GM19463 (cell line): Measurements from ENCODE around the gene PRXL2A.
A peak's percentile ranks its signal among the peaks of the same experiment; 100 is the strongest.

Experiments
- ATAC-seq: cut with Tn5 transposase; IDR thresholded peaks from one replicate; pipeline ENCODE4 v1.9.1; 2021; ENCODE audit warnings: mild to moderate bottlenecking, moderate library complexity; ENCODE audit not compliant: unreplicated experiment

The PRXL2A gene

DNA sequence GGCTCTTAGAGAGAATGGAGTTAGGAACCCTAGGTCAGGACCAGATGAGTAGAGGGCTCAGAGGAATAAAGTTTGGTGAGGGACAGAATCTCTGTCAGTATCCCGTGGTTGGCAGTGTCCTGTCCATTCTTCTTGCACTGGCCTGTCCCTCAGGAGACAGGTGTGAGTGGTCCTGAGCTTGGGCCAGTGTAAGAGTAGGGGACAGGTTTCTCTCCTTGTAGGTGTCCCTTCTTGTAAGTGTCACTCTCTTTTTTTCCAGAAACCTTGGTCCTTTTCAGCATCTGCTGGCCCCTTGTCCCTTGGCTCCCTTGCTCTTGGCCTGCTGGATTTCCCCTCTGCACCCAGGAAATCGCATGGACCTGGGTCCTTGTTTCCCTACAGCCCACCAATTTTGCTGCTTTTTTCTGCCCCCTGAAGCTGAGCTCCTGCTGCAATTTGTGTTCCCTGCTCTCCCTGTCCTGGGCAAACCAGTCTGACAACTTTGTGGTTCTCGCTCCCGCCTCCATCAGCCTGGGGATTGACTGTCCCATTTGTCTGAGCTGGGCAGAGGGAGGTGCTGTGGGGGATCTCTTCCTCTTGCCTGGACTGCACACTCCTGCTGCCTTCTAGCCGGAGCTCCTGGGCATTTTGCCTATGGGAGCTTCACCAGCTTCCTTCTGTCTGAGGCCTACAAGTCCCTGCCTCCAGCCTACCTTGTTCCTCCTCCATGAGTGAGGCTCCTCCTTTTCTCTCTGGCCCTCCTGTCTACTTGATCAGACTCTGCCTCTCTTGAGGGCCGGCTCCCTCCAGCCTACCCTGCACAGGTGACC, 52.3 kb downstream of the PRXL2A start:
- no peak for ATAC-seq

DNA sequence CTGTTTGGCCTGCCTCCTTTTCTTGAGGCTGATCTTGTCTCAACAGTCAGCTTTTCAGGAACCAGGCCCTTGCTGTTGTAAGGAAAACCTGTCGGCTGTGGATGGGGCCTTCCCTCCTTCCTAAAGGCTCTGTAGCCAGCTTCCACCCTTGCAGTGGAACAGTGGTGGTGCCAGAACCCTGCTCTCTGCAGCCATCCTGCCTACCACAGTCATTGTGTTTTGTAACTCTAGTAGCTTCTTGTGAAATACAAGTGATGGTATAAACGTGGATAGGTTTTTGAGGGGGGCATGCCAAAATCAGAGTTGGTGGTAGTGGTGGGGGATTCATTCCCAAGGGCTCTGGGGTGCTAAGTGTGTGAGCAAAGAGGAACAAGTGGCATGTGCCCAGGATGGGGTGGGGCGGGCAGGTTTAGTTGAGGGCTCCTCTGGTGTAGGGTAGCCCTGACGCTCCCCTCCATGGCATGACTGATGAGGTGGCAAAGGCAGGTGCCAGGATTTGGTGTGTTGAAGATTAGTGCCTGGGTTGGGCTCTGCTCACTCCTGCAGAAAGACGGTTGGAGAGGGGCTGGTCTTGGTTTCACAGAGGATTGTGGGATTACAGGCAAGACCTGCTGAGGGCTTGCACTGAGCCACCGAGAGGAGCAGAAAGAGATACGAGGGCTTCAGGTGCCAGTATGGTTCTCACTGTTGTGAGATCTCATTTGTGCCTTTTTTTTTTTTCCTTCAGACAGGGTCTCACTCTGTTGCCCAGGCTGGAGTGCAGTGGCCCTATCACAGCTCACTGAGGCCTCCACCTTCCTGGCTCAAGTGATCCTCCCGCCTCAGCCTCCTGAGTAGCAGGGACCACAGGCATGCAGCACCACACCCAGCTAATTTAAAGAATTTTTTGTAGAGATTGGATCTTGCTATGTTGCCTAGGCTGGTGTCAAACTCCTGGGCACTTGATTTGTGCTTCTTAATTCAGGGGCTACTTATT, 53.1 kb downstream of the PRXL2A start:
- ATAC-seq = no peak

DNA sequence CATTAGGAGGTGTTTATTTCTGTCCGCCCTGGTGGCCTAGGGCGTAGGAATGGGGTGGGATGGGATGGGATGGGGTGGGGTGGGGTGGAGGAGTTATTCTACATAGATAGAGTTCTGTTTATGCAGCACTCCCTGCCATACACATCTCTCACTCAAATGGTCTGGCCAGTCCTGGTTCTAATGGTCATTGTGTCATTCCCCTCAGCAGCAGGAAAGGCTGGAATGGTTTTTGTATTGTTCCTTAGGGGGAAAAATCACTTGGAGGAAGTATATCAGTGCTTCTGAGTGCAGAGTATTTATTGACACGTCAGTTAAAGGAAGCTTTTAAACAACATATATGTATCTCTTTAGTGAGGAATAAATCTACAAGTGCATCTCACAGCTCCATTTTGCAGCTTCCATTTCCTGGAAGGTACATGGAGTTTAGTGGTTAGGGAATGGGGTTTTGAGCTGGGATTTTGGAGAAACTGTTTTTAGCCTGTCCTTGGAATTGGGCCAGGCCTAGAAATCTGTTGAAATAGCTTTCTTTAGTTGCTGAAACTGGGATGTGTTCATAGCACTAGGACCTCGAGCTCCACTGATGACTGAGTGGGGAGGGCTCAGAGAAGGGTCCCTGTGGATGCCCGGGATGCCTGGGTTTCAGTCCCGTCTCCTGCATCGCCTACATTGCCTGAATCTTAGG, 54.1 kb downstream of the PRXL2A start:
- ATAC-seq = no peak

DNA sequence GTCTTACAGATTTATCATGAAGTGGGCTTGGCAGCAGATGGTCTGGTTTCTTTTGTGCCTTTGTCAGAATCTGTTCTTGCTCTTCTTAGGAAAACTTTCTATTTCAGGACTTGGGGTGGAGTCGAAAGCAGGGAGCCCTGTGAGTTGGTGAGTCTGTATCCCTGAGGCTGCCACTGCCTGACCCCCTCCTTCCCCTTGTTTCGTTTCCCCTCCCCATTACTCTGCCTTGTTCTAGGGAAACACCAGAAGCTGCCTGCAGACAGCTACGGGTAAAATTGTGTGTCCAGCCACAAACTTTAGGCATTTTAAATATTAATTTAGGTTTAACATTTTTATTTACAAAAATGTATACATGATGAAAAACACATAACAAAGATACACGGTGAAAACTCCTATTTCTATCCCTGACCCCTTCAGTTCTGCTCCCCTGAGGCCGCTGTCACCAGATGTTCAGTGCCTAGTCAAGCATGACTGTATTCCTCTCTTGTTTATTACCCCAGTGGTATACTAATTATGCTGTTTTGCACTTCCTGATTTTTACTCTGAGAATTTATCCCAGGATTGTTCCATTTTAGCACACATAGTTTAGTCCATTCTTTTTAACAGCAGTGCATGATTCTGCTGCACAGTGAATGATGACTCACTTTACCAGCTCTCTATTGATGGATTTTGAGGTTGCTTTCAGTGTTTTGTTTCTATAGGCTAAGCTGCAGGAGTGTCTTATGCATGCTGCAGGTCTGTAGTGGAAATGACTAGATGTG, 54.8 kb downstream of the PRXL2A start:
- ATAC-seq = peak; percentile 20

DNA sequence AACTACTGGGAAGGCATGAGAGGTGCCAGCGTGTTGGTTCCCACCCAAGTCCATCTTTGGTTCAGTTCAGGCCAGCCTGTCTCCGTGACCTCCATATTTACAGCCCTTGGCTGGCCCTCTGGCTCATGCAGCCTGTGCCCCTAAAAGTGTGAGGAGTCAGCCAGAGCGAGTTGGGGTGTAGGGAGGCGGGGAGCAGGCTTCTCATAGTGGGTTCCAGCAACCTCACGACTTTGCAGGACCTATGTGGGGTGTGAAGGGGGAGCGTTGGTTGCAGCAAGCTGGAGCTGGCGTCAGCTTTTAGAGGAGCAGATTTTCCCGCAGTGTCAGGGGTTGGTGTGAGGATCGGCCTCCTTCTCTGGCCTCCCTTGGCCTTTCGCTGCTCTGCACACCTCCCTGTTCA, 55.5 kb downstream of the PRXL2A start:
- ATAC-seq = no peak

DNA sequence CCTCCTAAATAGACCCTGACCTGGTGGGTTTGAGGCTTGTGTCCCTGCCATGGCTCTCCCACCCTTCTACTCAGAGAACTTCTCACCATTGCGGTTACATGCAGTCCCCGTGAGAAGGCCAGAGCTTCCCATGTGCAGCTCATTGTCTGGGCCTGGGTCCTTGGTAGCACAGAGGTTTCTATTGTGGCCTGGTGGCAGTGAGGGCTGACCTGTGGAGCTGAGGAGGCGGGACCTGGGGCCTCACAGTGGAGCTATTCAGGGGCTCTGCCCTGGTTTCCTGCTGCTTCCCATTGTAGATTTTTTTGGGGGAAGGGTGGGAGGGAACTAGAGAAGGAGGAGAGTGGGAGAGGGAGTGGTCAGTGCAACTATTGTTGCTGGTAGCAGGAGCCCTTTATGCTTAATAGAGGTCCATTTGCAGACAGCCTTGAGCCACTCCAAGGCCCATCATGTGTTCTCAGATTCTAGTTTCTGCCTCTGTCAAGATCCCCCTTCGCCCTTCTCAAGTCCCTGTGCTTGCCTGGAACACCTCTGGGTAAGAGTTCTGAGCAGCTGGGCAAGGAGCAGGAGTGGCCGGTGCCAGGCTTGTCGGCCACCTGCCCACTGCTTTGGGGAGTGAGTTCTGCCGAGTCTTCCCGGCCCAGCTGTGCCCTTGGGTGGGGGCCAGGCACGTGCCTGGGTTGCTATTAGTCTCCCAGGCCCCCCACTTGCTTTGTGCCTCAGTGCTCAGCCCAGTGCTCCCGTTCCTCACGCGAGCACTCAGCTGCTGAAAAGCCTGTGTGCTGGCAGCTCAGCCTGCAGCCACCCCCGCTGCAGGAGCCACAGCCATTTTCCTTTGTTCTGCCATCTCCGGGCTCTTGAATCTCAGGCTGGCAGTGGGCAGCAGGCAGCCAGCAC, 56.5 kb downstream of the PRXL2A start:
- ATAC-seq = no peak

DNA sequence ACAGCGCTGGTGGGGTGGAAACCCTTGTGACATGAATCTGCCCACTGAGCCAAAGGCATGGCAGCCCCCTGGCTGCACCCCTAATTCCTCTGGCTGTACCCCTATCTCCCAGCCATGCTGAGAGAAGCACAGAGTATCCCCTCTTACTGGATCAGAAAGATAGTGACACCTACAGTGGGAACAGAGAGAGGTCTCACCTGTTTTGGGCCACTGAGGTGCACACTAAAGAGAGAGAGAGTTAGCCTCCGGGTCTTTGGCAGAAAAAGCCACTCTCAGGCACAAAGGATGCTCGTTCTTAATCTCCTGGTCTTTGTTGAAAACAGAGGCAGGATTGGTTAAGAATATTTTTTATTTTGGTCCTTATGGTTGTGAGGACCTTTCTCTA, 57.1 kb downstream of the PRXL2A start:
- ATAC-seq = no peak

DNA sequence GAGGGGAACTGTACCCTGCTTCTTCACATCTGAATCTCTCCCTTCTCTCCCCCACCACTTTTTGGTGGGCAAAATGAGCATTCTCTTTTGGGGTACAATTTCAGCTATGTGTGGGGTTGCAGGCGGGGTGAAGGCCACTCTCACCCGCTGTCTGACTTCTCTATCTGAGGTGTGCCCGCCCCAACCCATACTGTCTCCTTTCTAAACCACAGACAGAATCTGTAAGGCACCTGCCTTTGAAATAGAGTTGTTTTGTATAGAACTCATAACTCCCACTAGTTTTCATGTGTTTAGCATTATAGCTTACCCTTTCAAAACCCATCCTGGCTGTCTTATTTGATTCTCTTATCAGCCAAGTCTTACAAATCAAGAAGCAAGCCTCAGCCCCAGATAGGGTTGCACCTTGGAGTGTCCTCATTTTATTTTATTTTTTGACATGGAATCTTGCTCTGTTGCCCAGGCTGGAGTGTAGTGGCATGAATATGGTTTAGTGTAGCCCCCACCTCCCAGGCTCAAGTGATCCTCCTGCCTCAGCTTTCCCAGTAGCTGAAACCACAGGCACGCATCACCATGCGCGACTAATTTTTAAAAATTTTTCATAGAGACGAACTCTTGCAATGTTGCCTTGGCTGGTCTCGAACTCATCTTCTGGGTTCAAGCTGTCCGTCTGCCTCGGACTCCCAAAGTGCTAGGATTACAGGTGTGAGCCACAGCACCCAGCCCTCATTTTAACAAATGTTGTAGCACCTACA, 57.7 kb downstream of the PRXL2A start:
- ATAC-seq = peak; percentile 43

DNA sequence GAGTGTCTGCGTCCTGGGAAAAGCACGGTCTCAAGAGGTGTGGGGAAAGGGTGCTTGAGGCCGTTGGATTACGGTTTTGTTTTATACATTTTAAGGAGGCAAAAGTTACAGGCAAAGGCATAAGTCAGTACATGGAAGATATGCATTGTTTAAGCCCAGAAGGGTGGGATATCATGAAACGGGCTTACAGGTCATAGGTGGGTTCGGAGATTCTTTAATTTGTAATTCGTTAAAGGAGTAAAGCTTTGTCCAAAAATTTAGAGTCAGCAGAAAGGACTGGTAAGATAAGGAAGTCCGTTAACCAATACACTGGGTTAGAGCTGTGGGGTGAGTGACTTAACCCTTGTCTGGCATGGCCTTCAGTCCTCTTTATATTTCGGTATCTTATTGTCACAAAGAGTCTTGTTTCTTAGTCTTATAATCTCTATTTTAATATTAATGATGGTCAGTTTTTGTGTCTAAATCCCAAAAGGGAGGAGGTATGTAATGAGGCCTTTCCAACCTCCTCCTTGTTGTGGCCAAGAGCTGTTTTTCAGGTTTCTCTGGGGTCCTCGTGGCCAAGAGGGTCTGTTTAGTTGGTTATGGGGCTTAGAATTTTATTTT, 58.5 kb downstream of the PRXL2A start:
- no peak for ATAC-seq

DNA sequence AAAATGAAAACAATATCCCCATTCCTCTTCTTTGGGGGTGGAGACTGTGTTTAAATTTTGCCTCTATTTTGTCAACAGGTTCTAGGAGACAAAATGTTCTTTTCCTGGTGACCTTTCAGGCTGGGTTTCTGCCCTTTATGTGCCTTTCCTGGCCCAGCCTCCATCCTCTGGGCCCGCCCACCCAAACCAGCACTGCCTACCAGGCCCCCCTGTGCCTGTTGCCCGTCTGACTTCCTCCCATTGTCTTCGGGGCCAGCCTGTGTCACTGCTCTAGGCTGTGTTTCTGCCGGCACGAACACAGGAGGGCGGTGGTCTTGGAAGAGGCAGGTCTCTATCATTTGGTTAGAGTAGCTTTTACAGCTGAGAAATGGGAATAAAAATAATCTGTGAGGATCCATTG, 59.7 kb downstream of the PRXL2A start:
- ATAC-seq = no peak

DNA sequence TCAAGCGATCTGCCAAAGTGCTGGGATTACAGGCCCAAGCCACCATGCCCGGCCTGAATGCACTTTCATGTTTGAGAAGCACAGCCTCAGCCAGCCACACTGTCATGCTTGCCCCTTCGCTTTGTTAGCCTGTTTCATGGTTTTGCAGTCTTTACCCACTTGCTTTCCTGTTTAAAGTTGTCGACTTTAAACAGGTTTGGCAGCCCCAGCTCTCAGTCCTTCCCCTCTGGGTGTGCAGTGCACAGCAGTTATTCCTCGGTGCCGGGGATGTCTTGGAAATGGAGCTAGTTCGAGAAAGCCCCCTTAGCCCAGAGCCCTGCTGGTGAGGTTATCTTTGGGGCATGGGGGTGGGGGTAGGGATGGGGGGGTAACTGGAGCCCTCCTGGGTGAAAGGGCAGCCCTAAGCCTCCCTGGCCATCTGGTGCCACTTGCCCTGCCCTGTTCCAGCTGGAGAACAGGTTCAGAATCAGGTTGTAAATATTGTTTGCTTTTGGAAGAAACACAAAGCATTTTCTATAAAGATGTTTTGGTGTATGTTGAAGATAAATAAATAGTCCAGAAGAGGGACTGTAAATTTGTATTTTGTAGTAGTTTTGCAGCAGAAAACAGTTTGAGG, 60.6 kb downstream of the PRXL2A start:
- no peak for ATAC-seq

DNA sequence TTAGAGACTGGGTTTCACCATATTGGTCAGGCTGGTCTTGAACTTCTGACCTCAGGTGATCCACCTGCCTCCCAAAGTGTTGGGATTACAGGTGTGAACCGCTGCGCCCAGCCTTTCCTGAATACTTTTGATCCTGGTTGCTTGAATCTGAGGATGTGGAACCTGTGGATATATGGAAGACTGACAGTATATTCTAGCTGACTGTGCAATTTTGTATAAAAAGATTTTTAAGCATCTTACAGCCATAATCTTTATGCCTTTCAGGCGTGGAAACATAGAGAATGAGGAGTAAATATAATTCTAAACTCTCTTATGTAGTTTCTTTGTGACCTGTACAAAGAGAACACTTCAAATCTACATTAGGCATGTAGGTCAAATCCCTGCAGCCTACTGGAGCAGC, 61.9 kb downstream of the PRXL2A start:
- no peak for ATAC-seq

DNA sequence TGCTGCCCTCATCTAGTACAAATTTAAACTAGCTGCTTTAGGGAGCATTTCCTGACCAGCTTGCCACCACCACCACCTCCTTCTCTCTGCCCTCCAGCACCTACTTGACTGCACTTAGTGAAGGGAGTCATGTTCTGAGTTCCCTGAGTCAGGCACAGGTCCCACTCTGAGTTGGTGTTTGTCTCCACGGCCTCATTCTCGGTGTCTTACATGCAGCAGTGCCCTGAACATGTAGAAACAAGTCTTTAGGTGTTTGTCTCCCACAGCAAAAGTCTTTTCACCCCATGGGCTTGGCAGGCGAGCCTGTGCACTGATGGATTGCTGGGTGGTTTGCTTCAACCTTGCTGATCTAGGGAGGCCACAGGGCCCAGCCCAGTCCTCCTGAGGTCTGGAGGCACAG, 62.6 kb downstream of the PRXL2A start:
- ATAC-seq = no peak

DNA sequence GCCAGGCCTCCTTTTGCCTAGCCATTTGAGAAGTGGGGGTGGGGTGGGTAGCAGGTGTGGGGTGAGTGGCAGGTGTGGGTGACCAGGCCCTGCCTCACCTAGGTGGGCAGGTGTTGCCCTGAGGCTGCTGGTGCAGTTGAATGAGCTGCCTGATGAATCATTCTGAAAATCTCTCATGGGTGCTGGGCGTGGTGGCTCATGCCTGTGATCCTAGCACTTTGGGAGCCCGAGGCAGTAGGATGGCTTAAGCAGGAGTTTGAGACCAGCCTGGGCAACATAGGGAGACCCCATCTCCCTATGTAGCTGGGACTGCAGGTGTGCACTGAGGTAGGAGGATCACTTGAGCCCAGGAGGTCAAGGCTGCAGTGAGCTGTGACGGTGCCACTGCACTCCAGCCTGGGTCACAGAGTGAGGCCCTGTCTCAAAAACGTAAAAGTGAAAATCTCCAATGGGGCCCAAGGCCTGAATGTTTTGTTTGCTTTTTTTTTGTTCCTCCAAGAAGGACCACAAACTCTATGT, 63.4 kb downstream of the PRXL2A start:
- ATAC-seq = peak; percentile 46

DNA sequence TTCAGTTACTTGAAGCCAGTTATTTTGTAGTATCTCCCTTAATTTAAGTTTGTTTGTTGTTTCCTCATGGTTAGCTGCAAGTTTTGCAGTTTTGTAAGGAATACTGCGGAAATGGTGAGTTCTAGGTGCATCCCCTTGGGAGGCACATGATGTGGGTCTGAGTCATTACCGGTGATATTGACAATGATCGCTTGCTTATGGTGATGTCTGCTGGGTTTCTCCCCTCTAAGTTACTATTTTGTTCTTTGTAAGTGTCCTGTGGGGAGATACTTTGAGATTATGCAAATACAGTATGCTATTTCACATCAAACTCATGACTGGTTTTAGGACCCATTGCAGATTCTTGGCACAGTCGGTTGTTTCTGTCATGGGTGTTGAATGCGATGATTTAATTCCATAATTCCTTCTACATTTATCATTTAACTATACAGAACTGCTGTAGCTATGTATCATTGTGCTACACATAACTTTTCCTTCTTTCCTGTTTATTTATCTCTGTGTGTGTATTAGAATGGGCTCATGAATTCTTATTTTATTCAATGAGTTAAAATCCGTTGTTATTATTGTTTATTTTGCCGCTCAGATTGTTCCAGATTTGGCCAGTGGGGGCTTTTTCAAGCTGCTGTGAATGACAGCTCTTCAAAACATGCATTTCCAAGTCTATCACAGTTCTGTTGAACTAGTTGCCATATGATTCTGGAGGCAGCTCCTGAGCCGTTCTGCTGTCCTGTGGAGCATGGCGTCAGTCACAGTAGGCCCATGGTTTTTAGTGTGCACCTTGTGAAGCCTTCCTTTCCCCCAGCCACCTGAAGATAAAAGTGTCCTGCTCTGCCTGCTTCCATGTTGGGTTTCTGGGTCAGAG, 64.1 kb downstream of the PRXL2A start:
- peak; percentile 87 for ATAC-seq

DNA sequence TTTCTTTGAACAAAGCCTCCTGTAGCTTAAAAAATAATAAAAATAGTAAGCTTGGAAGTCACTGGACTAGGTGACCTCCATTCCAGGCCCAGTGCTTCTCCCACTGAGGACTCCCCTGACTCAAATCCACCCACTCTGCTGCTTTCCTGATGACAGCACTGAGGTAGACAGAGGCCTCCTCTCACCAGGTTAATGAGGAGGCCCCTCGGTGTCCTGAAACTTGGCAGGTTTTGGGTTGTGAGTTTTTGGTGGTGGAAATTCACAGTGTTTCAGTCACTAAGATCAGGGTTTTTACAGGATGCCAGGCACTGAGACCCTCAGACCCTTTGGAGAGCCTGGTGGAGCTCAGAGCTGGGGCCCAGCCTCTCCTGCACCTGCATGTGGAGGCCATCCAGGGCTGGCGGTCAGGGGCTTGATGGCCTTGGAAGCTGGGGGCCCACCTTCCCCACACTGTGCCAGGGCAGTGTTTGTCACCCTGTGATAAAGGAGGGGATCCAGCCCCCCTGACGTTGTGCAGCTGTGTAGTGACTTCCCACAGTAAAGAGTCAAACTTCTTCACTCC, 64.8 kb downstream of the PRXL2A start:
- no peak for ATAC-seq
